Stimulated activated memory B cell treated with anti-CD40 and anti-IgM and Interleukin-4, amounts not matched to agents 10 μg/mL and 1 μg/mL and 100 μg/mL, for 72 hours (primary cell): ENCODE results near the gene RPGR.

ENCODE experiments used
- ATAC-seq: fragments of 150-1000 bp; cut with Tn5 transposase; 2 replicates; pipeline ENCODE4 v1.10.0; 2021
- H3K27ac Mint-ChIP-seq: one replicate; pipeline ENCODE4 v1.8.0; 2022; ENCODE audit warnings: mild to moderate bottlenecking, mixed read lengths
- H3K27me3 Mint-ChIP-seq: one replicate; pipeline ENCODE4 v1.8.0; 2022; ENCODE audit warnings: mixed read lengths
- H3K36me3 Mint-ChIP-seq: one replicate; pipeline ENCODE4 v1.8.0; 2022; ENCODE audit warnings: mixed read lengths
- H3K4me1 Mint-ChIP-seq: one replicate; pipeline ENCODE4 v1.8.0; 2022; ENCODE audit warnings: mixed read lengths
- H3K4me3 Mint-ChIP-seq: one replicate; pipeline ENCODE4 v1.8.0; 2022; ENCODE audit warnings: mild to moderate bottlenecking, moderate library complexity, mixed read lengths
- H3K9me3 Mint-ChIP-seq: one replicate; pipeline ENCODE4 v1.8.0; 2022; ENCODE audit warnings: mixed read lengths

RPGR gene

DNA sequence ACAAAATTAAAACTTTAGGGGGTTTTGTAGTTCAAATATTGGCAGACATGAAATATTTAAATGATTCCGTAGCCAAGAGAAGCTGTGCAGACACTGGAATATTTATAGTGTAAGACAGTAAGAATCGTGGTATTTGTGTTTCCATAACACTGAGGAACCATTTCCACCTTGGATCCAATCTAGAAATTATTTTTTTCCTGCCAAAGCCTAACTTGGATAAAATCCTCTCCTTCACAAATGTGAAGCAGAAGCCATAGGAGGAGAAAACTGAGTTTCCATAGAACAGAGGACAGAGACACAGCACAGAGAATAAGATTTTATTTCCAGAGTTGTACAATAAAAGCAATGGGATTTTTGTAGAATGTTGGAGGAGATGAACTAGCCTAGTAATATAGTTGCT lies 86.8 kb downstream of the RPGR start:
- peaks cover 11% of the 10 kb centered on the region for H3K27me3 Mint-ChIP-seq
- no peak overlapping the region for H3K4me3 Mint-ChIP-seq
- no peaks in the 10 kb centered on the region for H3K9me3 Mint-ChIP-seq
- H3K36me3 Mint-ChIP-seq = no peaks in the 10 kb centered on the region
- no peak for ATAC-seq
- no peak overlapping the region for H3K27ac Mint-ChIP-seq
- H3K4me1 Mint-ChIP-seq = no peaks in the 10 kb centered on the region

DNA sequence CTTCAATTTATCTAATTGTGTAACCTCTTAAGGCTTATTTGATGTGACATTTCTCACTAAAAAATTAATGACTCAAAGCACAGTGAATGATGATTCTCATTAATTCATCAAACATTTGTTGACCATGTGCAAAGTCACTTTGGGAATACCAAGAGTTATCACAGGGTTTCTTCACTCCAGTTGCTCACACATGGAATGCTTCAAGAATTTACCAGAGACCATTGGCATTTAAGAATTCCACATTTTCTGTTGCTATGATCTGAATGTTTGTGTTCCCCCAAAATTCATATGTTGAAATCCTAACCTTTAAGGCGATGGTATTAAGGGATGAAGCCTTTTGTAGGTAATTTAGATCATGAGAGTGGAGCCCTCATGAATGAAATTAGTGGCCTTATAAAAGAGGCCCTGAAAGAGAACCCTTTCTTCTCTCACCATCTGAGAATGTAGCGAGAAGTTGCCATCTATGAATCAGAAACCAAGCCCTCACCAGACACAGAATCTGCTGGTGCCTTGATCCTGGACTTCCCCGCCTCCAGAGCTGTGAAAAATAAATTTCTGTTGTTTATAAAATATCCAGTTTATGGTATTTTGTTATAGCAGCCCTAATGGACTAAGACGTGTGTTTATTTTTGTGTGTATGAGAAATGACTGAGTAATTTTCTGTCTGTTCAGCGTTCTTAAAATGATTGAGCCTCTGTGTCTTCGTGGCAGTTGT lies 90.3 kb downstream of the RPGR start:
- Mint-ChIP-seq H3K27me3 (peaks cover 21% of the 10 kb centered on the region), H3K27ac (no peak overlapping the region), H3K36me3 (no peaks in the 10 kb centered on the region), H3K4me1 (no peaks in the 10 kb centered on the region), H3K9me3 (no peaks in the 10 kb centered on the region), H3K4me3 (no peak overlapping the region)
- ATAC-seq = no peak

DNA sequence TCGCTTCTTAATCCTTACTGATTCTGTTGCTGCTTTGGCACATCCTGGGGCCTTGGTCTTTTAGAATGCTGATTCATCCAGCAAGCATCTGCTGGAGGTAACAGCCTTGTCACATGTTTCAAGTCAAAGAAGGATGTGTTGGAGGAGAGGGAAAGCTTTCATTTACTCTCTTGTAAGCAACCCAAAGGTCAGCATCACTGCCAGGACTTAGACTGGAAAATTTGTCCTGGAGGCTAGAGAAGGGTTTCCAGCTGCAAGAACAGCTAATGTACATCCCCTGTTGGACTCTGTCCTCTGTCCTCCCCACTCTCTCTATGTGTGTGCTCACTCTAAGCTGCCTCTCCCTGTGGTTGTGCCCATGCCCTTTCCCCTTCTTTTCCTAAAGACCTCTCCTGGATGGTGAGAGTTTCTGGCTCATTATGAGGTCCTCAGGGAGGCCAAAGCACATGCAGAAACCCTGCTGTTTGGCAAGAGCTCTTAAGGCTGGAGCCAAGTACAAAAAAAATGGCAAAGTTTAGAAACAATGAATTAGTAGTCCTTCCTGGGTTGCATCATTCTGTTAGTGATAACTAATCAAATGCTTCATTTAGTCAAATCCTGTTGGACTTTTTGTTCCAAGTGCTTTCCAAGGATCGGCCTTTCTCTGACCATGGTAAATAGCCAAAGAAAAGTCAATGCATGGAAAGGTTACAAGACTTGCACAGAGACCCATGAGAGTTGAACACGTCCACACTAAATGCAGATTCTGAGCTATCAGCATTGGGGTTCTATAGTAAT lies 93.2 kb downstream of the RPGR start:
- Mint-ChIP-seq H3K4me1 (no peaks in the 10 kb centered on the region), H3K27me3 (peaks cover 20% of the 10 kb centered on the region), H3K27ac (no peak overlapping the region), H3K36me3 (no peaks in the 10 kb centered on the region), H3K4me3 (no peak overlapping the region), H3K9me3 (no peaks in the 10 kb centered on the region)
- no peak for ATAC-seq

DNA sequence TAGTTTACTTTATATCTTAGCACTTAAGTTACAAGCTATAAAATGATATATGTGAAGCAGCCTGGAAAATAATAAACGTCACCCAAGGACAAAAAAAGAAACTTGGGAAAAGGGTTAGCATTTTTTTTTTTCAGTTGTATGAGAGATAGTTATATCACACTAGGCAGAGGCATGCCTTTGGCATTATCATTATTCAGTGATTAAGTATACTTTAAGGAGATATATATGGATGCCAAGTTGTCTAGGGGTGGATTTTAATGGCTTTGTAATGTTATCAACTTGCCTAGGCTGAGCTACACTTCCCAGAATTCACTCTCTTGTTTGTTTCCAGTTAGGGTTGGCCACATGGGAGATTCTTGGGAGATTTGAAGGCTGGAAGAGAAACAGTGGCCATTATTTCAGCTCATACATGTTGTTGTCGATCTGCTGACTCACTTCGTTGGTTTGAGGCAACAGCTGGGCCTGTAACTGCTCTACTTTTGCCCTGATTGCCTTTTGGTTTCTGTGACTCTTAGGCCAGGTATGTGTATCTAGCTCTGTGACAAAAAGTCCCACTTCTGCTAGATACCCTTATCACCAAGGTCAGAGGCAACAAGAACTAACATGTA lies 95.1 kb downstream of the RPGR start:
- Mint-ChIP-seq H3K4me3 (no peak overlapping the region), H3K27me3 (peaks cover 10% of the 10 kb centered on the region), H3K9me3 (no peaks in the 10 kb centered on the region), H3K27ac (no peak overlapping the region), H3K36me3 (no peaks in the 10 kb centered on the region), H3K4me1 (no peaks in the 10 kb centered on the region)
- no peak for ATAC-seq

DNA sequence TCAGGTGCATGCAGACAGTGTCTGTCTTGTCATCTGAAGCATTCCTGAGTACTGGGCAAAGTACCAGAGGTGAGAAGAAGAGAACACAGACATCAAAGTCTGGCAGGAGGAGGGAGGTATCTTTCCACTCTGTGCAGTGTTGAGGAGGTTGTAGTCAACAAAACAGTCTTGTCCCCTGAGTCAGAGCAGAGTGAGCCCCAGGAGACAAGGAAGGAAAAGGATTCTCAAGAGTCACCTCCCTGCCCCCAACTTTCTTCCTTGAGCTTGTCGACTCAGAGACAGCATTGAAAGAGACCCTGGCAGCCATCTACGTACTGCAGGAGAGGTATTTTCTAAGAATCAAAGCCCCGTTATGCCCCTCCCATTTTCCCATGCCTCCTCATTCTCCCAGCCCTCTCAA lies 102.2 kb downstream of the RPGR start:
- ATAC-seq = no peak
- no peak overlapping the region for H3K27ac Mint-ChIP-seq
- H3K4me1 Mint-ChIP-seq = no peaks in the 10 kb centered on the region
- no peaks in the 10 kb centered on the region for H3K9me3 Mint-ChIP-seq
- peaks cover 14% of the 10 kb centered on the region for H3K27me3 Mint-ChIP-seq
- H3K36me3 Mint-ChIP-seq = no peaks in the 10 kb centered on the region
- no peak overlapping the region for H3K4me3 Mint-ChIP-seq

DNA sequence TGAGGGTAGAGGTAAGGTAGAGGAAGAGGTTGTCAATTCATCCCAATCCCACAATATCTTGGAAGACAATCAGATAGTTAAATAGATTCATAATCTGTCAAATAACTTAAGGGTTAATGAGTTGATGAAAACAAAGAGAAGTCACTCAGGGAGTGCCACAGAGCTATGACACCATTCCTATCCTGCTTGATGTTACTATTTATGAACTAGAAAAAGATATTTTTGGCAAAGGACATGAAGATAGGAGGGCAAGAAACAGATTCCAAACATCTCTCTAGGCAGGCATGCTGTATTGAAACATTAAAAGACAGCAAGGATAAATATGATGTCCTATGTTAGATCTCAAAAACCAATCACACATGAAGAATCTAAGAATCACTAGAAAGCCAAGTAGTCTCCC lies 103.1 kb downstream of the RPGR start:
- H3K27me3 Mint-ChIP-seq = peaks cover 15% of the 10 kb centered on the region
- H3K9me3 Mint-ChIP-seq = no peaks in the 10 kb centered on the region
- no peak overlapping the region for H3K27ac Mint-ChIP-seq
- ATAC-seq = no peak
- H3K4me3 Mint-ChIP-seq = no peak overlapping the region
- peaks cover 6% of the 10 kb centered on the region for H3K4me1 Mint-ChIP-seq
- H3K36me3 Mint-ChIP-seq = no peaks in the 10 kb centered on the region

DNA sequence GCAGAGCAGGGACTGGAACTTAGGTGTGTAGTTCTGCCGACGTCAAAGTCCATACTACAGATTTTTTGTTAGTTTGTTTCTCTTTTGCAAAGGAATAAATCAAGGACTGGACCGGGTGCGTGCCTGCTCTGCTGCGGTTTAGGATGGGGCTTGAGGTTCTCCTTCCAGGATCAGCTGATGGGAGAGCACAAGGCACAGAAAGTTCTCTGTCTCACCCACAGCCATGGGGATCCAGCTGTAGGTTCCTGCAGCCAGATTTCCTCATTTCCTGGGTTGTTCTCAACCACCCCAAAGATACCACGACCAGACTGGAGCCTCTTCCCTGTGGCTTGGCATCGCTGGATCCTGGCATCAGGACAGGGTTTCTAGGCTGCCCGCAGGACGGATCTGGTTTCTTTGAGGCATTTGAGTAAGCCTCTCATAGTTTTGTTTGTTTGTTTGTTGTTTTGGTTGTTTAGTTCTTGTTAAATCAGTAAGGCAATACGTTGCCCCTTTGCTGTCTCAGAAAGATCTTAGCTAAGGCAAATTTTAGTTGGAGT lies 105.8 kb downstream of the RPGR start:
- Mint-ChIP-seq H3K4me3 (peak overlapping the region; percentile 59), H3K36me3 (no peaks in the 10 kb centered on the region), H3K4me1 (peaks cover 6% of the 10 kb centered on the region), H3K27ac (no peak overlapping the region), H3K9me3 (no peaks in the 10 kb centered on the region), H3K27me3 (peaks cover 32% of the 10 kb centered on the region)
- no peak for ATAC-seq

DNA sequence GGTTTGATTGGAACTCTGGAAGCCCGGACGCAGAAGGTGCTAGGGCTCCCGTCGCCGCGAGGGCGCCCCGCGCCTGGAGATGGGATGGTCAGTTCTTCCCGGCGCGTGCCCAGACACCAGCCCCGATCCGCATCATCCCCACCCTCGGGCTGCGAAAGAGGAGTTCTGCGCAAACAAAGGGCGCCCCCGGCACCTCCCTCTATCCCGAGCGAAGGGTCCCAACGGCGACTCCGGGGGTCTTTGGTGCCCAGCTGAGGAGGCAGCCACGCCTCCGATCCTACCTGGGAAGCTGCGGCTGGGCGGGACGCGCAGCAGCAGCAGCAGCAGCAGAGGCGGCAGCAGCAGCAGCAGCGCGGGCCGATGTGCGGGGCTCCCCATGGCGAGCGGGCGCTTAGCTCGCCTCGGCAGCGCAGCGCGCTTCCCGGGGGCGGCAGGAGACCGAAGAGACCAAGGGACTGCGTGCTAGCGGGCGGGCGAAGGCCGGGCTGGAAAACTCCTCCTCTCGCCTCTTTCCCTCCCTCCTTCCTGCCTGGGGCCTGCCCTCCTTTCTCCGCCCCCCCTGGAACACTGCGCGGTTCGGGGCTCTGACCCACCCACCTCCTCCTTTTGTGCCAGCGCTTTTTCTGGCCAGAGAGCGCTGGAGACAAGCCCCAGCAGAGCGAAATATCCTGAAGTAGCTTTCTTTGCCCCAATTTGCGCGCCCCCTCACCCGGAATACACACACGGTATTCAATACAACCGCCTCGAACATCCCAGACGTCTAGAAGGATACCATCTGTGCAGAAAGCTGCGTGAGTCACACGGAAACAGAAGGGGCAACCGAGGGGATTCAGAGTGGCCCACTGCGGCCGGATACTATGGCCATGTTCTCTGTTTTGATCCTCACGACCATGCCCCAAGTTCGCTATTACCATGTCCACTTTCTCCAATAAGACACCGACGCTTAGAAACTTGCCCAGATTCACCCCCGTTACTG lies 106.6 kb downstream of the RPGR start, which contains the start of gene SRPX:
TSS of gene SRPX (minus strand) at position 457 of the 976 bp plus-strand sequence. CDS start at position 378, 79 bp downstream.
- Mint-ChIP-seq H3K27ac (no peak within 1 kb of the TSS), H3K4me3 (peak within 1 kb of the TSS; percentile 59), H3K9me3 (no peaks in the 10 kb centered on the region), H3K27me3 (peaks cover 32% of the 10 kb centered on the region), H3K36me3 (no peaks in the 10 kb centered on the region), H3K4me1 (peaks cover 6% of the 10 kb centered on the region)
- ATAC-seq = no peak

DNA sequence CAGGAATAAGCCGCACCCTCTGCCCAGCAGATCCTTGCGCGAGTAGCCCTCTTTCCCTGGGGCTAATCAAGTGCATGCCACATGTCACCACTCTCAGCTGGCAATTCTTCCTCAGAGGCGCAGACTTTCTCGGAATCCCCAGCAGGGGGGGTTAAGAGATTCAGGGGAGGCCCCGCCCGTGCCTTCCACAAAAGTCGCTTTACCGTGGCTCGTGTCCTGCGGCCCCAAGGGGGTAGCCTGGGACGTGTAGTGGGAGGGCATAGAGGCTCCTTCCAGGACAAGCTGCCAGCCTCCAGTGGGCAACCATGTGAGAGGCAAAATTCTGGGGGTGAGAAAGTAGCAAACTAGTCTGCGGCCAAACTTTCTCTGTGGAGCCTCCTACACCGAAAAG lies 107.3 kb downstream of the RPGR start:
- peaks cover 6% of the 10 kb centered on the region for H3K4me1 Mint-ChIP-seq
- H3K4me3 Mint-ChIP-seq = peak overlapping the region; percentile 34
- no peak overlapping the region for H3K27ac Mint-ChIP-seq
- H3K36me3 Mint-ChIP-seq = no peaks in the 10 kb centered on the region
- peaks cover 32% of the 10 kb centered on the region for H3K27me3 Mint-ChIP-seq
- no peak for ATAC-seq
- no peaks in the 10 kb centered on the region for H3K9me3 Mint-ChIP-seq
